B cell (primary cell): ENCODE results near the gene DAZAP1. TPM values are rescaled to one million over a fixed set of nuclear protein-coding genes. Genes with fewer than 3 reads are reported as not detected.

Experiments
- ATAC-seq: fragments of 200-7000 bp; cut with Tn5 transposase; one replicate; pipeline ENCODE4 v1.10.0; 2021; ENCODE audit warnings: low read depth, mild to moderate bottlenecking, moderate number of reproducible peaks, moderate library complexity
- CTCF ChIA-PET: fragments of 350-600 bp; sonication (Branson Sonifier 250); formaldehyde crosslinking; loops from one replicate; lab custom pipeline; 2021; ENCODE audit warnings: antibody characterized with exemption, inconsistent platforms; lab: Charles Lee
- POLR2A ChIA-PET: fragments of 350-600 bp; sonication (Branson Sonifier 250); formaldehyde crosslinking; loops from one replicate; lab custom pipeline; 2021; ENCODE audit warnings: antibody characterized with exemption; lab: Charles Lee
- DNase-seq: peaks from one replicate; pipeline ENCODE4 v3.0.0; 2013
- H2AFZ ChIP-seq: 2 replicates; pipeline ENCODE4 v1.6.1; 2012; ENCODE audit warnings: mild to moderate bottlenecking, low read depth, low read length; ENCODE audit not compliant: insufficient read depth, poor library complexity, severe bottlenecking
- H3K27ac ChIP-seq, 2 donors: 1 replicate in 1 of 2; 2 replicates in 1 of 2; pipeline ENCODE4 v1.5.1; 2012 to 2013; ENCODE audit warnings: low read length in 2 of 2, mild to moderate bottlenecking in 2 of 2, moderate library complexity in 1 of 2
- H3K27me3 ChIP-seq, 4 experiments: fragments of 200-600 bp in 1 of 4; sonication (generic) in 1 of 4; replicated peaks in 1 of 4; 1 replicate in 2 of 4; 2 replicates in 2 of 4; pipeline versions ENCODE4 v1.6.1 to v1.7.0; 2013 to 2016; ENCODE audit warnings: low read length in 3 of 4, mild to moderate bottlenecking in 2 of 4, mixed read lengths in 1 of 4, moderate library complexity in 1 of 4; ENCODE audit not compliant: insufficient read depth in 4 of 4, control insufficient read depth in 3 of 4; ENCODE audit errors: control extremely low read depth in 1 of 4
- H3K36me3 ChIP-seq, 2 experiments: replicated peaks in 1 of 2; 1 replicate in 1 of 2; 2 replicates in 1 of 2; pipeline versions ENCODE4 v1.6.1 to v1.7.1; 2013; ENCODE audit warnings: low read length in 1 of 2; ENCODE audit not compliant: insufficient read depth in 2 of 2, control insufficient read depth in 1 of 2; ENCODE audit errors: control extremely low read depth in 1 of 2, extremely low read depth in 1 of 2
- H3K4me1 ChIP-seq, 2 donors: fragments of 200-600 bp in 1 of 2; sonication (generic) in 1 of 2; 1 replicate in 1 of 2; 2 replicates in 1 of 2; pipeline versions ENCODE4 v1.5.1 to v1.6.1; 2013 to 2017; ENCODE audit warnings: low read length in 2 of 2; ENCODE audit not compliant: control insufficient read depth in 2 of 2, insufficient read depth in 2 of 2
- H3K4me2 ChIP-seq: replicated peaks from 2 replicates; pipeline ENCODE3; 2012; ENCODE audit warnings: mild to moderate bottlenecking, low read depth, low read length; ENCODE audit not compliant: poor library complexity, severe bottlenecking
- H3K4me3 ChIP-seq, 5 experiments: fragments of 200-600 bp in 1 of 5; sonication (generic) in 1 of 5; 1 replicate in 3 of 5; 2 replicates in 2 of 5; pipeline versions ENCODE4 v1.5.1 to v1.7.0; 2011 to 2016; ENCODE audit warnings: low read length in 4 of 5, mild to moderate bottlenecking in 4 of 5, low read depth in 2 of 5, control low read depth in 1 of 5, moderate library complexity in 1 of 5; ENCODE audit not compliant: insufficient read depth in 1 of 5; ENCODE audit errors: control extremely low read depth in 1 of 5, extremely low read depth in 1 of 5
- H3K79me2 ChIP-seq: fragments of 200-600 bp; sonication (generic); one replicate; pipeline ENCODE4 v1.6.0; 2016; ENCODE audit warnings: low read length; ENCODE audit not compliant: control insufficient read depth, insufficient read depth
- H3K9ac ChIP-seq: fragments of 200-600 bp; sonication (generic); 2 replicates; pipeline ENCODE4 v1.6.1; 2017; ENCODE audit warnings: mild to moderate bottlenecking, low read length, moderate library complexity
- H3K9me3 ChIP-seq, 3 donors: one replicate each; pipeline versions ENCODE4 v1.6.1 to v1.7.1; 2013; ENCODE audit warnings: low read length in 2 of 3; ENCODE audit not compliant: control insufficient read depth in 2 of 3, insufficient read depth in 1 of 3; ENCODE audit errors: control extremely low read depth in 1 of 3
- H4K20me1 ChIP-seq: 2 replicates; pipeline ENCODE4 v1.6.0; 2012; ENCODE audit warnings: mild to moderate bottlenecking, low read length; ENCODE audit not compliant: insufficient read depth, control insufficient read depth, poor library complexity, severe bottlenecking
- H3K27ac Mint-ChIP-seq: one replicate; pipeline ENCODE4 v1.8.0; 2021; ENCODE audit warnings: mixed read lengths
- H3K27me3 Mint-ChIP-seq: one replicate; pipeline ENCODE4 v1.8.0; 2021; ENCODE audit warnings: mixed read lengths
- H3K4me1 Mint-ChIP-seq: one replicate; pipeline ENCODE4 v1.8.0; 2021; ENCODE audit warnings: mixed read lengths
- H3K4me3 Mint-ChIP-seq: one replicate; pipeline ENCODE4 v1.8.0; 2021; ENCODE audit warnings: mixed read lengths
- H3K9me3 Mint-ChIP-seq: one replicate; pipeline ENCODE4 v1.8.0; 2022; ENCODE audit warnings: mixed read lengths; ENCODE audit not compliant: insufficient read depth
- CTCF ChIP-seq: fragments of 200-600 bp; IDR thresholded peaks from one replicate; pipeline ENCODE4 v1.8.0; 2022; ENCODE audit warnings: antibody characterized with exemption, mild to moderate bottlenecking
- EZH2 ChIP-seq: IDR thresholded peaks from 2 replicates; pipeline ENCODE4 v1.6.1; 2012; ENCODE audit warnings: borderline replicate concordance, low read depth, mild to moderate bottlenecking, moderate library complexity, low read length; ENCODE audit not compliant: insufficient read depth, poor library complexity, severe bottlenecking
- WGBS: methylation state at CpG from one replicate; pipeline ENCODE4 v1.1.5; 2013; ENCODE audit warnings: missing lambda C conversion rate; ENCODE audit not compliant: insufficient coverage; 5-methylcytosine and 5-hydroxymethylcytosine counted together
- intact Hi-C: fragments of 100-400 bp; cut with micrococcal nuclease; formaldehyde crosslinking; loops from one replicate; pipeline ENCODE4 v1.10.0; 2022
- polyA plus RNA-seq: library from polyadenylated mRNA; depleted of rRNA; stranded (reverse); fragments of >200 nt; gene quantifications from 2 replicates; pipeline ENCODE4 v1.2.3, GENCODE V29; 2012
- total RNA-seq, 2 donors: library from RNA; stranded (reverse); fragments of 120-200 nt in 1 of 2; gene quantifications; 1 replicate in 1 of 2; 2 replicates in 1 of 2; pipeline versions ENCODE4 v1.2.3 to v1.2.4, GENCODE V29; 2013 to 2022

The DAZAP1 gene
- total and polyA plus RNA-seq, 2 donors (not counting 1 experiment from before 2014, with no cell fraction given): 54.8 to 125 TPM

GRCh38 chr19:1481224-1481892 is 74.0 kb downstream of the DAZAP1 start:
- peaks cover 7% of the 10 kb centered on the region for H4K20me1 ChIP-seq
- no peak overlapping the region for H3K4me2 ChIP-seq
- TF ChIP-seq CTCF: no peak
- no peak for TF ChIP-seq EZH2
- no peaks in the 10 kb centered on the region for H3K27me3 ChIP-seq
- POLR2A ChIA-PET: no interaction called here
- peaks cover 0 to 4% of the 10 kb centered on the region in 2 experiments for H3K36me3 ChIP-seq
- no peak overlapping the region for H3K4me3 ChIP-seq
- peaks cover 6 to 22% of the 10 kb centered on the region in 2 donors for H3K4me1 ChIP-seq
- intact Hi-C loops: no loop called here
- H3K27me3 Mint-ChIP-seq: no peaks in the 10 kb centered on the region
- CTCF ChIA-PET: no interaction called here
- peaks cover 13% of the 10 kb centered on the region for H3K4me1 Mint-ChIP-seq
- no peaks in the 10 kb centered on the region for H3K9me3 ChIP-seq
- WGBS: 93% methylated on average over 26 of the region's 26 CpGs
- H3K9ac ChIP-seq: no peak overlapping the region
- no peak for DNase-seq
- H3K4me3 Mint-ChIP-seq: no peak overlapping the region
- ATAC-seq: no peak
- H3K27ac ChIP-seq: no peak overlapping the region
- H2AFZ ChIP-seq: no peak overlapping the region
- H3K27ac Mint-ChIP-seq: no peak overlapping the region
- H3K79me2 ChIP-seq: peaks cover 14% of the 10 kb centered on the region
- no peaks in the 10 kb centered on the region for H3K9me3 Mint-ChIP-seq

- CTCF ChIA-PET: no interaction called here
- Histone ChIP-seq H3K79me2 (peaks cover 14% of the 10 kb centered on the region), H3K9ac (no peak overlapping the region), H4K20me1 (peaks cover 7% of the 10 kb centered on the region), H3K4me1 (peaks cover 6 to 22% of the 10 kb centered on the region in 2 donors), H3K27ac (no peak overlapping the region), H3K27me3 (no peaks in the 10 kb centered on the region), H3K36me3 (peaks cover 0 to 4% of the 10 kb centered on the region in 2 experiments), H3K9me3 (no peaks in the 10 kb centered on the region), H2AFZ (no peak overlapping the region), H3K4me3 (no peak overlapping the region), H3K4me2 (no peak overlapping the region)
- Mint-ChIP-seq H3K27me3 (no peaks in the 10 kb centered on the region), H3K9me3 (no peaks in the 10 kb centered on the region), H3K4me1 (peaks cover 13% of the 10 kb centered on the region), H3K4me3 (no peak overlapping the region), H3K27ac (no peak overlapping the region)
- no peak for DNase-seq
- intact Hi-C loops: no loop called here
- TF ChIP-seq CTCF: no peak
- no peak for TF ChIP-seq EZH2
- WGBS: 94% methylated on average over 36 of the region's 36 CpGs
- ATAC-seq: no peak
- POLR2A ChIA-PET: no interaction called here
Measured at GRCh38 chr19:1481893-1482360, 74.5 kb downstream of the DAZAP1 start.
